Ecto neural progenitor cell (in vitro differentiated cells): ENCODE results near the gene ATG5.

Experiments used
- DNase-seq: peaks from one replicate; pipeline ENCODE4 v3.0.0-alpha.2; 2018; ENCODE audit warnings: low spot score

The ATG5 gene

GRCh38 chr6:106178900-106179299 is 146.7 kb downstream of the ATG5 start:
- no peak for DNase-seq

- no peak for DNase-seq
Observed at GRCh38 chr6:106177786-106178185, 147.8 kb downstream of the ATG5 start.

- DNase-seq = no peak
Observed at GRCh38 chr6:106173124-106173879, 152.3 kb downstream of the ATG5 start.

- DNase-seq = no peak
Observed at GRCh38 chr6:106170030-106170791, 155.3 kb downstream of the ATG5 start.

- DNase-seq = no peak
Observed at GRCh38 chr6:106169517-106169916, 156.0 kb downstream of the ATG5 start.

GRCh38 chr6:106168097-106168888 is 157.3 kb downstream of the ATG5 start:
- no peak for DNase-seq

- DNase-seq = no peak
Observed at GRCh38 chr6:106167096-106167814, 158.3 kb downstream of the ATG5 start.

- DNase-seq = no peak
Observed at GRCh38 chr6:106165885-106166485, 159.6 kb downstream of the ATG5 start.

GRCh38 chr6:106163966-106164877 is 161.3 kb downstream of the ATG5 start:
- DNase-seq = no peak

GRCh38 chr6:106163446-106163965 is 162.1 kb downstream of the ATG5 start:
- DNase-seq = no peak

- no peak for DNase-seq
Observed at GRCh38 chr6:106162921-106163320, 162.6 kb downstream of the ATG5 start.

- no peak for DNase-seq
Observed at GRCh38 chr6:106161893-106162292, 163.7 kb downstream of the ATG5 start.

- no peak for DNase-seq
Observed at GRCh38 chr6:106161311-106161874, 164.2 kb downstream of the ATG5 start.

- no peak for DNase-seq
Observed at GRCh38 chr6:106160189-106160588, 165.4 kb downstream of the ATG5 start.

- DNase-seq = no peak
Observed at GRCh38 chr6:106159531-106159940, 166.0 kb downstream of the ATG5 start.

GRCh38 chr6:106158816-106159215 is 166.7 kb downstream of the ATG5 start:
- no peak for DNase-seq

- no peak for DNase-seq
Observed at GRCh38 chr6:106156863-106157262, 168.7 kb downstream of the ATG5 start.

- no peak for DNase-seq
Observed at GRCh38 chr6:106156413-106156812, 169.1 kb downstream of the ATG5 start.

- no peak for DNase-seq
Observed at GRCh38 chr6:106155219-106155830, 170.2 kb downstream of the ATG5 start.
